GM20000 (cell line): Measurements from ENCODE around the gene CLOCK.

ENCODE experiments used
- DNase-seq: peaks from one replicate; pipeline ENCODE4 v3.0.0; 2012; ENCODE audit warnings: low spot score
- TF ChIP-seq, protein P1 (sequence below): IDR thresholded peaks from 2 replicates; pipeline ENCODE4 v1.5.1; 2012; ENCODE audit warnings: mild to moderate bottlenecking, control low read depth; ENCODE audit errors: extremely low read depth, missing control alignments

Gene CLOCK

DNA sequence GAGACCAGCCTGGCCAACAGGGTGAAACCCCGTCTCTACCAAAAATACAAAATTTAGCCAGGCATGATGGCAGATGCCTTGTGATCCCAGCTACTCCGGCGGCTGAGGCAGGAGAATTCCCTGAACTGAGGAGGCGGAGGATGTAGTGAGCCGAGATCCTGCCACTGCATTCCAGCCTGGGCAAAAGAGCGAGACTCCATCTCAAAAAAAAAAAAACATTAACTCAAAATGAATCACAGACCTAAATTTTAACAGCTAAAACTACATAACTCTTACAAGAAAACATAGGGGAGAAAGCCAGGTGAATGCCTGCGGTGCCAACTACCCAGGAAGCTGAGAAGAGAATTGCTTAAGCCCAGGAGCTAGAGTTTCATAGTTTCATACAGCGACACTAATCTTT, 96.1 kb downstream of the CLOCK start:
- DNase-seq: no peak
- TF ChIP-seq, protein P1, sequence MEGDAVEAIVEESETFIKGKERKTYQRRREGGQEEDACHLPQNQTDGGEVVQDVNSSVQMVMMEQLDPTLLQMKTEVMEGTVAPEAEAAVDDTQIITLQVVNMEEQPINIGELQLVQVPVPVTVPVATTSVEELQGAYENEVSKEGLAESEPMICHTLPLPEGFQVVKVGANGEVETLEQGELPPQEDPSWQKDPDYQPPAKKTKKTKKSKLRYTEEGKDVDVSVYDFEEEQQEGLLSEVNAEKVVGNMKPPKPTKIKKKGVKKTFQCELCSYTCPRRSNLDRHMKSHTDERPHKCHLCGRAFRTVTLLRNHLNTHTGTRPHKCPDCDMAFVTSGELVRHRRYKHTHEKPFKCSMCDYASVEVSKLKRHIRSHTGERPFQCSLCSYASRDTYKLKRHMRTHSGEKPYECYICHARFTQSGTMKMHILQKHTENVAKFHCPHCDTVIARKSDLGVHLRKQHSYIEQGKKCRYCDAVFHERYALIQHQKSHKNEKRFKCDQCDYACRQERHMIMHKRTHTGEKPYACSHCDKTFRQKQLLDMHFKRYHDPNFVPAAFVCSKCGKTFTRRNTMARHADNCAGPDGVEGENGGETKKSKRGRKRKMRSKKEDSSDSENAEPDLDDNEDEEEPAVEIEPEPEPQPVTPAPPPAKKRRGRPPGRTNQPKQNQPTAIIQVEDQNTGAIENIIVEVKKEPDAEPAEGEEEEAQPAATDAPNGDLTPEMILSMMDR: no peak

DNA sequence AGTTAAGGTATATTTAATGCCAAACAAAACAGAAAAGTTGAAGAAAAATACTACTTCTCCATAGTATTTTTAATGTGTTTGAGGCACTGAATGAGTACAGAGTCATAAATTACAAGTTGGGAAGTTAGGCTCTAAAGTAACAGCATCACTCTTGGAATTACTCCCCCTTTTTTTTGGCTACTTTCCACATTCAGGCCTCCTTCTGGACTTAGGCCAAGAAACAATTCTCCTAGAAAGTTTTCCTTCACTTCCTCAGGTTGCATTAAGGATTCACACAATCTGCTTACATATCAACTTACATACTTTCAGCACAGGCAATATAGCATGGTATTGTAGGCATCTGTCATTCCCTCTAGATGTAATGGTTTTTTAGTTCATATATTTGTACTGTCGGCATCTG, 98.9 kb downstream of the CLOCK start:
- TF ChIP-seq, protein P1: no peak
- no peak for DNase-seq

DNA sequence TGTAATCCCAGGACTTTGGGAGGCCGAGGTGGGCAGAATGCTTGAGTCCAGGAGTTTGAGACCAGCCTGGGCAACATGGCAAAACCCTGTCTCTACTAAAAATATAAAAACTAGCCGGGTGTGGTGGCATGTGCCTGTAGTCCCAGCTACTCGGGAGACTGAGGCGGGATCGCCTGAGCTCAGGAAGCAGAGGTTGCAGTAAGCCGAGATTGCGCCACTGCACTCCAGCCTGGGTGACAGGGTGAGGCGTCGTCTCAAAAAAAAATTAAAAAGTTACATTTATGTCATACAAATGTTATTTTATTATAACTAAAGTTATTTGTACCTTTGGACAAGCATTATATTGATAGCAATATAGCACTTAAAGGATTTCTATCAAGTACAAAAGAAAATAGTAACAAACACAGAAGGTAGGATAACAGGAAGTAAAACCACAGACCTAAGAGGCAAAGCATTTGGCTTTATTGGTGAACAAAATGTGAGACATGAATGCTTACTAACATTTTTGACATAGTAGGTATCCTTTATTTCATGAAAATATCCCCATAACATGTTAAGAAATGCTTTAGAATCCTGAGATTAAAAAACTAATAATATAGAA, 99.5 kb downstream of the CLOCK start:
- TF ChIP-seq, protein P1: no peak
- no peak for DNase-seq

DNA sequence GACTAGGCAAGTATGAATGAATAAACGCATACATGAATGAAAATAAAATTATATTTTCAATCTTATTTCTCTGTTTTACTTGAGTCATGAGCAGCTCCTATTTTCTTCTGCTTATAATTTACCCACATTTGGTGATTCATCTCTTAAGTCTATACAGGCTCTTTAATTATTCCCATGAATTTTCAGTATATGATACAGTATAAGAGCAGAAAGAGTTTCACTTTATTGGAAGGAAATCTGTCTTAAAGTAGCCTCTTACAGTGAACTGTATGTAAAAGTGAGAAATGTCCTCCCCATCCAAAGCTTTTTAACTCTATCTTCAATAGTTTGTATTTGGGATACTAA, 100.2 kb downstream of the CLOCK start:
- TF ChIP-seq, protein P1: no peak
- DNase-seq: no peak

DNA sequence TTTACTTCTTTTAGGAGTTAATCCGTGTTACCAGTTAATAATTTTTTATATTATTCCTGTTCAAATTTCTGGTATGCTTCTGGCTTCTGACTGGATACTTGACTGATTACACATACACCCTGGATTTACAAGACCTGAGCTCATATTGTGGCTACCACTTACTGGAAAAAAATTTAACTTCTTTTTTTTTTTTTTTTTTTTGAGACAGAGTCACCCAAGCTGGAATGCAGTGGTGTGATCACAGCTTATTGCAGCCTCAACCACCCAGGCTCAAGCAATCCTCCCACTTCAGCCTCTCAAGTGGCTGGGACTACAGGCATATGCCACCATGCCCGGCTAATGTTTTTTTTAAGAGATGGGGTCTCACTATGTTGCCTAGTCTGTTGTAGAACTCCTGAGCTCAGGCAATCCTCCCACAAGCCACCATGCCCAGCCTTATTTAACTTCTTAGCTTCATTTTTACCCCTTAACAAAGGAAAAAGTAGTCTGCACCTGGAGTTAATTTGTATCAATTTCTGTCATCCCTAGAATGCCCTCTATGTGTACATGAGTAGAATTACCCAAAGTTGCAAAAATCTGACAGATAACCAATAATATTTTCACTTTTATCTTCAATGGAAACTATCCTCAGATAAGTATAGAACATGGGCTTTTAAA, 100.7 kb downstream of the CLOCK start:
- TF ChIP-seq, protein P1: no peak
- no peak for DNase-seq

DNA sequence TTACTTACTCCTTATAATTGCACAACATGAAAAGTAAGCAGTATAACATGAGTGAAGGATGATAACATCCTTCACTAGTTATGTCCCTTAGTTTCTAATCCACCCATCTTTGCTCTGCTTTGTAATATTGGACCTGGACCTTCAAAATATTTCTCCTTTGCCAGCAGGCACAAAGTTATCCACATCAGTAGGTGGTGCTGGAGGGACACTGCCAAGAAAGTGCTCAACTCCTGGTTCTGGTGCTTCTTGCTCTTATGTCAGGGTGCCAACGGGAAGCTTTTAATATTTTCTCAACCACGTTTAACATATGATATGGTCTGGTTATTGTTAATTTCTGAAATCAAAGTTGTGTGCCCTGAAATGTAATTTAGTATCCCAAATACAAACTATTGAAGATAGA, 101.9 kb downstream of the CLOCK start:
- DNase-seq: no peak
- TF ChIP-seq, protein P1: no peak

DNA sequence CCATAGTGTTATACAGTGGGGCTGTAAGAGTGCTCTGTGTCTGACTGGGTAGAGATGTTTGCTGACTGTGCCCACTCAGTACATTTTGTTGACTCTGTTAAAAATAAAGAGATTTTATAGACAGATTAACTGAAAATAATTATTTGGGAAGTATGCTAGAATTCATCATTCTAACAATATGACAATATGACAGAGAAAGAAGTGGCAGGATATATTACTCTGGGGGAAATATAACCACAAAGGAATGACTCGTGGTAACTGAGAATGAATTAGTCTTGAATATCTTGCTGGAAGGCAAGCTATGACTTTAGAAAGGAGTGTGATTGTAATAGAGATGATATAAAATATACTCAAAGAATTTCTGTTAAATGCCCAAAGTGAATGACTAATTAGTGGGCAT, 104.2 kb downstream of the CLOCK start:
- TF ChIP-seq, protein P1: no peak
- DNase-seq: no peak
